ENCODE data around the gene MLIP. TPM values are rescaled to one million over a fixed set of nuclear protein-coding genes. Genes with fewer than 3 reads are reported as not detected.
"Not testable (repeated sequence)": the region's sequence is repeated elsewhere in the genome, so short reads cannot be mapped to it uniquely, and the experiment has no call there.

Gene MLIP
- total RNA-seq, 2 experiments from 2014 or later: not detected

DNA sequence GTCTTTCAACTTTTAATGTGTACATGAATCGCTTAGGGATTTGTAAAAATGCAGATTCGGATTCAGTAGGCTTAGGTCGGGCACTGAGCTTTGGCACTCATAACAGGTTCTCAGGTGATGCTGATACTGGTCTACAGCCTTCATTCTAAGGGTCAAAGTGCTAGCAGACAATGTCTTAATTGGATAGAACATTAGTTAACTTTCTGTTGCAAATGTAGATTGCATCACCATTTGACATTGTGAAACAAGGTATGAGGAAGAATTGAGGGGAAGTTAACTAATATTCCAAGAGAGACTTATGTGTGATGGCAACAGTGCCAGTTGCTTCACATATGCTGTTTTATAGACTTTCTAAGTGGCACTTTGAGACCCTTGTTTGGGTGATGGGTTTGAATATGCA, 86.9 kb downstream of the MLIP start:
- DNase-seq (ENCODE audit: low spot score): no peak
- intact Hi-C loops (cut with micrococcal nuclease; ENCODE audit: unreplicated experiment): no loop called here
- BruUV-seq (replicated peaks): no TSS peak
- no peak overlapping the region for H3K4me3 ChIP-seq (ENCODE audit: low read depth, low read length, poor library complexity, severe bottlenecking)
- H3K36me3 ChIP-seq (ENCODE audit: insufficient read depth, low read length): no peaks in the 10 kb centered on the region
- no peak overlapping the region for H3K27ac ChIP-seq (ENCODE audit: low read depth, low read length, poor library complexity, severe bottlenecking)
- H4K20me1 ChIP-seq (ENCODE audit: insufficient read depth, low read length): no peaks in the 10 kb centered on the region
- no peak overlapping the region for H2AFZ ChIP-seq (ENCODE audit: low read length)
- CTCF ChIA-PET (ENCODE audit: unreplicated experiment): no interaction called here
- no peaks in the 10 kb centered on the region for H3K4me1 ChIP-seq (ENCODE audit: insufficient read depth, low read length, poor library complexity, severe bottlenecking)
- no peak overlapping the region for H3K4me2 ChIP-seq (ENCODE audit: low read length)
- POLR2A ChIA-PET: no interaction called here
- TF ChIP-seq, protein P1, sequence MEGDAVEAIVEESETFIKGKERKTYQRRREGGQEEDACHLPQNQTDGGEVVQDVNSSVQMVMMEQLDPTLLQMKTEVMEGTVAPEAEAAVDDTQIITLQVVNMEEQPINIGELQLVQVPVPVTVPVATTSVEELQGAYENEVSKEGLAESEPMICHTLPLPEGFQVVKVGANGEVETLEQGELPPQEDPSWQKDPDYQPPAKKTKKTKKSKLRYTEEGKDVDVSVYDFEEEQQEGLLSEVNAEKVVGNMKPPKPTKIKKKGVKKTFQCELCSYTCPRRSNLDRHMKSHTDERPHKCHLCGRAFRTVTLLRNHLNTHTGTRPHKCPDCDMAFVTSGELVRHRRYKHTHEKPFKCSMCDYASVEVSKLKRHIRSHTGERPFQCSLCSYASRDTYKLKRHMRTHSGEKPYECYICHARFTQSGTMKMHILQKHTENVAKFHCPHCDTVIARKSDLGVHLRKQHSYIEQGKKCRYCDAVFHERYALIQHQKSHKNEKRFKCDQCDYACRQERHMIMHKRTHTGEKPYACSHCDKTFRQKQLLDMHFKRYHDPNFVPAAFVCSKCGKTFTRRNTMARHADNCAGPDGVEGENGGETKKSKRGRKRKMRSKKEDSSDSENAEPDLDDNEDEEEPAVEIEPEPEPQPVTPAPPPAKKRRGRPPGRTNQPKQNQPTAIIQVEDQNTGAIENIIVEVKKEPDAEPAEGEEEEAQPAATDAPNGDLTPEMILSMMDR (conservative IDR thresholded peaks at IDR 0.05; ENCODE audit: low read length): no peak
- no peaks in the 10 kb centered on the region for H3K9me2 ChIP-seq (ENCODE audit: insufficient read depth, low read length)
- H3K79me2 ChIP-seq (ENCODE audit: insufficient read depth, low read depth, low read length): no peaks in the 10 kb centered on the region
- no peaks in the 10 kb centered on the region for H3K9me3 ChIP-seq (ENCODE audit: low read length)

GRCh38 chr6:54203474-54204035, 92.3 kb downstream of the MLIP start:
- intact Hi-C loops (cut with micrococcal nuclease; ENCODE audit: unreplicated experiment); H3K79me2 ChIP-seq (ENCODE audit: insufficient read depth, low read depth, low read length); H3K9me3 ChIP-seq (ENCODE audit: low read length); CTCF ChIA-PET (ENCODE audit: unreplicated experiment); H3K36me3 ChIP-seq (ENCODE audit: insufficient read depth, low read length); H2AFZ ChIP-seq (ENCODE audit: low read length); H4K20me1 ChIP-seq (ENCODE audit: insufficient read depth, low read length); H3K4me3 ChIP-seq (ENCODE audit: low read depth, low read length, poor library complexity, severe bottlenecking); DNase-seq (ENCODE audit: low spot score); H3K27ac ChIP-seq (ENCODE audit: low read depth, low read length, poor library complexity, severe bottlenecking); BruUV-seq (replicated peaks); H3K9me2 ChIP-seq (ENCODE audit: insufficient read depth, low read length); POLR2A ChIA-PET; H3K4me2 ChIP-seq (ENCODE audit: low read length); H3K4me1 ChIP-seq (ENCODE audit: insufficient read depth, low read length, poor library complexity, severe bottlenecking): not testable (repeated sequence)

DNA sequence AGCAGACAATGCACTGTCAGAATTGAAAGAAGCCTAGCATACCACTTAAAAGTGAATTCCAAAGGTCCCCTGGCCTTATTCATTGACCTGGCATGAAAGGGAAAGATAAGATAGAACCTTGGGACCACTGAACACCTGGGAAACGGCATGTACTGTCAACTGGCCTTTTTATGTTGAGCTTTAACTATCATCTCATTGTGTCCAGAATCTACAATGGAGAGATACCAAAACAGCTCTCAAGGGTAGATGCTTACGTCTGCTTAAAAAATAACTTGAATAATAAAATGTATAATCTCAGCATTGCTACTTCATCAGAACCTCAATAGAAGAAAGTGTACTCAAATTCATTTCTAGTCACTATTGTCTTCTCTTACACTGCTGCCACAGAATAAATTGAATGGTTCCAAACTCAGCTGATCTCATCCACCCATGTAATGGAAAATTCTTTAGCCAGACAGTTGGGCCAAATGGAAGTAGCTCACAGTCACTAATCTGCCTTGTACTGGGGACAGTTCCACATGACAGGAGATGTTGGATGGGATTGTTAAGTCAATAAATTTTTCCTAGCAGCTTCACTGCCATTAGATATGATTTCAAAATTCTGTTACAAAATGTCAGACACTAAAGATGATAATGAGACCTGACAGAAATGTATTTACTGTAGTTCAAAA, 93.8 kb downstream of the MLIP start:
- ChIA-PET CTCF (ENCODE audit: unreplicated experiment) (no interaction called here), POLR2A (no interaction called here)
- Histone ChIP-seq H3K9me2 (ENCODE audit: insufficient read depth, low read length) (no peaks in the 10 kb centered on the region), H3K4me2 (ENCODE audit: low read length) (no peak overlapping the region), H3K79me2 (ENCODE audit: insufficient read depth, low read depth, low read length) (no peaks in the 10 kb centered on the region), H4K20me1 (ENCODE audit: insufficient read depth, low read length) (no peaks in the 10 kb centered on the region), H3K9me3 (ENCODE audit: low read length) (no peaks in the 10 kb centered on the region), H2AFZ (ENCODE audit: low read length) (no peak overlapping the region), H3K27ac (ENCODE audit: low read depth, low read length, poor library complexity, severe bottlenecking) (no peak overlapping the region), H3K4me1 (ENCODE audit: insufficient read depth, low read length, poor library complexity, severe bottlenecking) (no peaks in the 10 kb centered on the region), H3K36me3 (ENCODE audit: insufficient read depth, low read length) (no peaks in the 10 kb centered on the region), H3K4me3 (ENCODE audit: low read depth, low read length, poor library complexity, severe bottlenecking) (no peak overlapping the region)
- DNase-seq (ENCODE audit: low spot score): no peak
- BruUV-seq (replicated peaks): no TSS peak
- intact Hi-C loops (cut with micrococcal nuclease; ENCODE audit: unreplicated experiment): no loop called here
- TF ChIP-seq EZH2phosphoT487 (IDR thresholded peaks at IDR 0.05; ENCODE audit: borderline replicate concordance, low read depth, low read length): no peak
- TF ChIP-seq, protein P1 (conservative IDR thresholded peaks at IDR 0.05; ENCODE audit: low read length): no peak
